GM23338 (cell line): ENCODE data around the gene ILKAP.

ENCODE experiments used
- EZH2 ChIP-seq: fragments of 200-600 bp; sonication (generic); IDR thresholded peaks from one replicate; pipeline ENCODE4 v1.8.0; 2017; ENCODE audit warnings: antibody characterized with exemption, mild to moderate bottlenecking, low read depth; ENCODE audit not compliant: unreplicated experiment
- EZH2phosphoT487 ChIP-seq: fragments of 200-600 bp; sonication (generic); IDR thresholded peaks from one replicate; pipeline ENCODE4 v1.8.1; 2018; ENCODE audit warnings: antibody characterized with exemption; ENCODE audit not compliant: unreplicated experiment
- NANOG ChIP-seq: IDR thresholded peaks from 2 replicates; pipeline ENCODE4 v1.6.1; 2016; ENCODE audit warnings: antibody characterized with exemption, borderline replicate concordance
- POLR2AphosphoS5 ChIP-seq: IDR thresholded peaks from 2 replicates; pipeline ENCODE4 v1.6.1; 2016; ENCODE audit warnings: antibody characterized with exemption, low read depth
- ZNF114 ChIP-seq: fragments of 250-450 bp; sonication (Bioruptor Pico); IDR thresholded peaks from 2 replicates; pipeline ENCODE4 v1.5.0; 2020; ENCODE audit warnings: mild to moderate bottlenecking, moderate library complexity
- TF ChIP-seq, protein P1 (sequence below), 2 experiments: fragments of 200-600 bp in 1 of 2; sonication (generic) in 1 of 2; conservative IDR thresholded peaks; 2 replicates each; pipeline versions ENCODE4 v1.5.1 to v1.6.1; 2016 to 2017; ENCODE audit warnings: antibody characterized with exemption in 2 of 2, low read depth in 2 of 2, mild to moderate bottlenecking in 2 of 2, moderate library complexity in 1 of 2
- TF ChIP-seq, protein P2 (sequence below): IDR thresholded peaks from one replicate; pipeline ENCODE4 v1.6.1; 2018; ENCODE audit warnings: antibody characterized with exemption; ENCODE audit not compliant: unreplicated experiment

DNA sequence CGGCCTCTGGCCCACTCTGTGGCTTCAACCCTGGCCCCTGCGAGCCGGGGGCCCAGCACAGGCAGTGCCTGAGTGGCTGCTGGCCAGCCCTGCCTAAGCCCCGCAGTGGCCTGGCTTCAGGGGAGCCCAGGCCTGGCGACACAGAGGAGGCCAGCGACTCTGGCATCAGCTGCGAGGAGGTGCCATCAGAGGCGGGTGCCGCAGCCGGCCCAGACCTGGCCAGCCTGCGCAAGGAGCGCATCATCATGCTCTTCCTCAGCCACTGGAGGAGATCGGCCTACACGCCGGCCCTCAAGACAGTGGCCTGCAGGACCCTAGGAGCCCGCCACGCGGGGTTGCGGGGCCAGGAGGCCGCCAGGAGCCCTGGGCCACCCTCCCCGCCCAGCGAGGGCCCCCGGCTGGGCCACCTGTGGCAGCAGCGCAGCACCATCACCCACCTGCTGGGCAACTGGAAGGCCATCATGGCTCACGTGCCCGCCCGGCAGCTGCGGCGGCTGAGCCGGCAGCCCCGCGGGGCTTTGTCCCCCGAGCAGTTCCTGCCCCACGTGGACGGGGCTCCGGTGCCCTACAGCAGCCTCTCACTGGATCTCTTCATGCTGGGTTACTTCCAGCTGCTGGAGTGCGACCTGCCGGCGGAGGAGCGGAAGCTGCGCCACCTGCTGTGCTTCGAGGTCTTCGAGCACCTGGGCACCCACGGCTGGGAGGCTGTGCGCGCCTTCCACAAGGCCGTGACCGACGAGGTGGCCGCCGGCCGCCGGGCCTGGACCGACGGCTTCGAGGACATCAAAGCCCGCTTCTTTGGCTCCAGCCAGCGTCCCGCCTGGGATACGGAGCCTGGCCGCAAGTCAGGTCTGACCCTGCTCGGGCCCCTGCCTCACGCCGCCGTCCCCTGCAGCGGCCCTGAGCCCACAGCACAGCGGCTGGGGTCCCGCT lies 72.5 kb downstream of the ILKAP start:
- TF ChIP-seq POLR2AphosphoS5 (no peak), EZH2 (no peak), EZH2phosphoT487 (no peak), ZNF114 (CRISPR knock-in tag) (no peak), NANOG (no peak)
- TF ChIP-seq, protein P1, sequence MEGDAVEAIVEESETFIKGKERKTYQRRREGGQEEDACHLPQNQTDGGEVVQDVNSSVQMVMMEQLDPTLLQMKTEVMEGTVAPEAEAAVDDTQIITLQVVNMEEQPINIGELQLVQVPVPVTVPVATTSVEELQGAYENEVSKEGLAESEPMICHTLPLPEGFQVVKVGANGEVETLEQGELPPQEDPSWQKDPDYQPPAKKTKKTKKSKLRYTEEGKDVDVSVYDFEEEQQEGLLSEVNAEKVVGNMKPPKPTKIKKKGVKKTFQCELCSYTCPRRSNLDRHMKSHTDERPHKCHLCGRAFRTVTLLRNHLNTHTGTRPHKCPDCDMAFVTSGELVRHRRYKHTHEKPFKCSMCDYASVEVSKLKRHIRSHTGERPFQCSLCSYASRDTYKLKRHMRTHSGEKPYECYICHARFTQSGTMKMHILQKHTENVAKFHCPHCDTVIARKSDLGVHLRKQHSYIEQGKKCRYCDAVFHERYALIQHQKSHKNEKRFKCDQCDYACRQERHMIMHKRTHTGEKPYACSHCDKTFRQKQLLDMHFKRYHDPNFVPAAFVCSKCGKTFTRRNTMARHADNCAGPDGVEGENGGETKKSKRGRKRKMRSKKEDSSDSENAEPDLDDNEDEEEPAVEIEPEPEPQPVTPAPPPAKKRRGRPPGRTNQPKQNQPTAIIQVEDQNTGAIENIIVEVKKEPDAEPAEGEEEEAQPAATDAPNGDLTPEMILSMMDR (conservative IDR thresholded peaks at IDR 0.05; ENCODE audit: low read depth in 2 of 2) = no peak
- TF ChIP-seq, protein P2, sequence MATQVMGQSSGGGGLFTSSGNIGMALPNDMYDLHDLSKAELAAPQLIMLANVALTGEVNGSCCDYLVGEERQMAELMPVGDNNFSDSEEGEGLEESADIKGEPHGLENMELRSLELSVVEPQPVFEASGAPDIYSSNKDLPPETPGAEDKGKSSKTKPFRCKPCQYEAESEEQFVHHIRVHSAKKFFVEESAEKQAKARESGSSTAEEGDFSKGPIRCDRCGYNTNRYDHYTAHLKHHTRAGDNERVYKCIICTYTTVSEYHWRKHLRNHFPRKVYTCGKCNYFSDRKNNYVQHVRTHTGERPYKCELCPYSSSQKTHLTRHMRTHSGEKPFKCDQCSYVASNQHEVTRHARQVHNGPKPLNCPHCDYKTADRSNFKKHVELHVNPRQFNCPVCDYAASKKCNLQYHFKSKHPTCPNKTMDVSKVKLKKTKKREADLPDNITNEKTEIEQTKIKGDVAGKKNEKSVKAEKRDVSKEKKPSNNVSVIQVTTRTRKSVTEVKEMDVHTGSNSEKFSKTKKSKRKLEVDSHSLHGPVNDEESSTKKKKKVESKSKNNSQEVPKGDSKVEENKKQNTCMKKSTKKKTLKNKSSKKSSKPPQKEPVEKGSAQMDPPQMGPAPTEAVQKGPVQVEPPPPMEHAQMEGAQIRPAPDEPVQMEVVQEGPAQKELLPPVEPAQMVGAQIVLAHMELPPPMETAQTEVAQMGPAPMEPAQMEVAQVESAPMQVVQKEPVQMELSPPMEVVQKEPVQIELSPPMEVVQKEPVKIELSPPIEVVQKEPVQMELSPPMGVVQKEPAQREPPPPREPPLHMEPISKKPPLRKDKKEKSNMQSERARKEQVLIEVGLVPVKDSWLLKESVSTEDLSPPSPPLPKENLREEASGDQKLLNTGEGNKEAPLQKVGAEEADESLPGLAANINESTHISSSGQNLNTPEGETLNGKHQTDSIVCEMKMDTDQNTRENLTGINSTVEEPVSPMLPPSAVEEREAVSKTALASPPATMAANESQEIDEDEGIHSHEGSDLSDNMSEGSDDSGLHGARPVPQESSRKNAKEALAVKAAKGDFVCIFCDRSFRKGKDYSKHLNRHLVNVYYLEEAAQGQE = no peak
